SK-N-SH (cell line): ENCODE results near the gene CHCHD3. TPM values are rescaled to one million over a fixed set of nuclear protein-coding genes. Genes with fewer than 3 reads are reported as not detected.

Source experiments
- CTCF ChIA-PET: fragments of 300-600, 350-600 bp; formaldehyde crosslinking; extraction: SDS; loops from one replicate; lab custom pipeline; 2021; lab: Yijun Ruan, JAX
- POLR2A ChIA-PET: fragments of 350-600 bp; sonication (Branson Sonifier 250); formaldehyde crosslinking; extraction: SDS; loops from one replicate; lab custom pipeline; 2020; ENCODE audit warnings: antibody characterized with exemption, inconsistent platforms; lab: Yijun Ruan, JAX
- DNase-seq: peaks from one replicate; pipeline ENCODE4 v3.0.0; 2012
- H2AFZ ChIP-seq: fragments of 200-600 bp; sonication (generic); 2 replicates; pipeline ENCODE4 v1.8.1; 2016; ENCODE audit warnings: antibody characterized with exemption, mild to moderate bottlenecking, low read depth
- H3F3A ChIP-seq: fragments of 200-600 bp; sonication (generic); replicated peaks from 2 replicates; pipeline ENCODE3; 2016; ENCODE audit warnings: antibody characterized with exemption, mild to moderate bottlenecking; ENCODE audit not compliant: insufficient read depth
- H3K27ac ChIP-seq, 2 experiments: fragments of 200-500 bp in 1 of 2; fragments of 200-600 bp in 1 of 2; sonication (Bioruptor generic) in 1 of 2; sonication (generic), shearing (Covaris generic) in 1 of 2; 2 replicates each; pipeline versions ENCODE4 v1.5.1 to v1.6.1; 2014 to 2016; ENCODE audit warnings: low read depth in 2 of 2, inconsistent platforms in 1 of 2, low read length in 1 of 2, mild to moderate bottlenecking in 1 of 2, mixed read lengths in 1 of 2
- H3K27me3 ChIP-seq: fragments of 200-600 bp; sonication (generic), shearing (Covaris generic); 2 replicates; pipeline ENCODE4 v1.6.1; 2016; ENCODE audit warnings: mixed run types; ENCODE audit not compliant: insufficient read depth
- H3K36me3 ChIP-seq, 2 experiments: fragments of 200-500 bp in 1 of 2; fragments of 200-600 bp in 1 of 2; sonication (Bioruptor generic) in 1 of 2; sonication (generic) in 1 of 2; replicated peaks in 1 of 2; 2 replicates each; pipeline versions ENCODE3 to v1.5.1; 2014 to 2016; ENCODE audit warnings: low read length in 1 of 2, mild to moderate bottlenecking in 1 of 2; ENCODE audit not compliant: insufficient read depth in 2 of 2, control insufficient read depth in 1 of 2
- H3K4me1 ChIP-seq, 2 experiments: fragments of 200-500 bp in 1 of 2; fragments of 200-600 bp in 1 of 2; sonication (Bioruptor generic) in 1 of 2; sonication (generic), shearing (Covaris generic) in 1 of 2; 2 replicates each; pipeline versions ENCODE4 v1.5.1 to v1.6.1; 2014 to 2016; ENCODE audit warnings: low read depth in 1 of 2, low read length in 1 of 2, mixed run types in 1 of 2; ENCODE audit not compliant: insufficient read depth in 2 of 2, control insufficient read depth in 1 of 2
- H3K4me2 ChIP-seq: fragments of 200-600 bp; sonication (generic), shearing (Covaris generic); 2 replicates; pipeline ENCODE4 v1.6.1; 2017; ENCODE audit warnings: mixed run types
- H3K4me3 ChIP-seq, 2 experiments: fragments of 200-500 bp in 1 of 2; fragments of 200-600 bp in 1 of 2; sonication (Bioruptor generic) in 1 of 2; sonication (generic), shearing (Covaris generic) in 1 of 2; 2 replicates each; pipeline versions ENCODE4 v1.5.1 to v1.8.1; 2014 to 2016; ENCODE audit warnings: low read depth in 2 of 2, inconsistent platforms in 1 of 2, low read length in 1 of 2, mild to moderate bottlenecking in 1 of 2, mixed read lengths in 1 of 2, moderate library complexity in 1 of 2
- H3K79me2 ChIP-seq: fragments of 200-600 bp; sonication (generic); 2 replicates; pipeline ENCODE4 v1.8.1; 2017; ENCODE audit warnings: mild to moderate bottlenecking; ENCODE audit not compliant: insufficient read depth
- H3K9ac ChIP-seq: fragments of 200-600 bp; sonication (generic); 2 replicates; pipeline ENCODE4 v1.6.1; 2017; ENCODE audit warnings: mixed run types
- H3K9me2 ChIP-seq: fragments of 200-600 bp; sonication (generic); 2 replicates; pipeline ENCODE4 v1.6.1; 2017; ENCODE audit warnings: mixed run types
- H3K9me3 ChIP-seq: fragments of 200-600 bp; sonication (generic); 2 replicates; pipeline ENCODE4 v1.6.1; 2017; ENCODE audit warnings: mixed run types, mild to moderate bottlenecking, moderate library complexity
- H4K20me1 ChIP-seq: fragments of 200-600 bp; sonication (generic); 2 replicates; pipeline ENCODE4 v1.6.1; 2017; ENCODE audit warnings: mild to moderate bottlenecking, mixed run types; ENCODE audit not compliant: insufficient read depth
- CHD2 ChIP-seq: fragments of 150-350 bp; IDR thresholded peaks from 2 replicates; pipeline ENCODE4 v1.6.1; 2018; ENCODE audit warnings: low read length; ENCODE audit not compliant: partially characterized antibody
- ELF1 ChIP-seq: IDR thresholded peaks from 2 replicates; pipeline ENCODE4 v1.4.0; 2012
- EP300 ChIP-seq, 2 experiments: IDR thresholded peaks; 2 replicates each; pipeline versions ENCODE4 v1.4.0 to v1.6.1; 2012; ENCODE audit warnings: borderline replicate concordance in 1 of 2, low read depth in 1 of 2, low read length in 1 of 2
- EZH2phosphoT487 ChIP-seq: fragments of 200-600 bp; sonication (generic); IDR thresholded peaks from 2 replicates; pipeline ENCODE4 v1.6.1; 2017; ENCODE audit warnings: low read depth, mixed run types, mild to moderate bottlenecking, antibody characterized with exemption, moderate library complexity, borderline replicate concordance
- FOSL2 ChIP-seq: IDR thresholded peaks from 2 replicates; pipeline ENCODE4 v1.4.0; 2012; ENCODE audit warnings: low read depth, mild to moderate bottlenecking, moderate library complexity, borderline replicate concordance
- FOXJ3 ChIP-seq: sonication (generic); formaldehyde crosslinking; IDR thresholded peaks from 2 replicates; pipeline ENCODE4 v1.5.1; 2020; ENCODE audit warnings: mild to moderate bottlenecking, missing genetic modification reagents
- GABPA ChIP-seq: IDR thresholded peaks from 2 replicates; pipeline ENCODE4 v1.4.0; 2012; ENCODE audit warnings: low read depth, mild to moderate bottlenecking
- GATA2 ChIP-seq: sonication (generic); formaldehyde crosslinking; IDR thresholded peaks from 2 replicates; pipeline ENCODE4 v1.5.0; 2020; ENCODE audit warnings: mild to moderate bottlenecking, missing genetic modification reagents
- IRF3 ChIP-seq: fragments of 150-350 bp; IDR thresholded peaks from 2 replicates; pipeline ENCODE4 v1.6.1; 2016; ENCODE audit warnings: mild to moderate bottlenecking, low read depth, low read length
- MEF2A ChIP-seq: IDR thresholded peaks from 2 replicates; pipeline ENCODE4 v1.4.0; 2012; ENCODE audit warnings: low read depth, borderline replicate concordance
- MXI1 ChIP-seq: IDR thresholded peaks from 2 replicates; pipeline ENCODE4 v1.6.1; 2012; ENCODE audit warnings: mild to moderate bottlenecking, low read depth, low read length, improper control_type of control experiment
- NFIC ChIP-seq: IDR thresholded peaks from 2 replicates; pipeline ENCODE4 v1.4.0; 2012; ENCODE audit warnings: borderline replicate concordance
- NRF1 ChIP-seq: IDR thresholded peaks from 2 replicates; pipeline ENCODE4 v1.6.1; 2012; ENCODE audit warnings: low read depth, mild to moderate bottlenecking, low read length
- REST ChIP-seq: IDR thresholded peaks from 2 replicates; pipeline ENCODE4 v1.6.1; 2012; ENCODE audit warnings: mild to moderate bottlenecking, low read depth, low read length, moderate library complexity
- SIN3A ChIP-seq: IDR thresholded peaks from 2 replicates; pipeline ENCODE4 v1.6.1; 2012; ENCODE audit warnings: low read depth, mild to moderate bottlenecking, low read length, moderate library complexity, borderline replicate concordance
- SMC3 ChIP-seq: IDR thresholded peaks from 2 replicates; pipeline ENCODE4 v1.6.1; 2012; ENCODE audit warnings: low read depth, low read length, improper control_type of control experiment
- TCF12 ChIP-seq: IDR thresholded peaks from 2 replicates; pipeline ENCODE4 v1.4.0; 2012
- TEAD4 ChIP-seq: IDR thresholded peaks from 2 replicates; pipeline ENCODE4 v1.4.0; 2012; ENCODE audit warnings: mild to moderate bottlenecking, borderline replicate concordance; ENCODE audit not compliant: insufficient read depth
- YY1 ChIP-seq: IDR thresholded peaks from 2 replicates; pipeline ENCODE4 v1.4.0; 2012; ENCODE audit warnings: low read depth, mild to moderate bottlenecking
- WGBS: methylation state at CpG from one replicate; pipeline ENCODE4 v1.1.6; 2017; ENCODE audit warnings: low lambda C conversion rate; 5-methylcytosine and 5-hydroxymethylcytosine counted together
- polyA plus RNA-seq, 3 experiments: library from polyadenylated mRNA; depleted of rRNA; stranded (reverse); fragments of >200 nt; gene quantifications; 2 replicates each; pipeline ENCODE4 v1.2.3, GENCODE V29; 2012

Gene CHCHD3
- polyA plus RNA-seq, 1 of the 3 experiments (the other 2 are of a cell fraction) = 97.1 TPM

- TF ChIP-seq SMC3 (no peak), FOSL2 (no peak)
- TF ChIP-seq, all 33 proteins: peak for 0
- H3K36me3 ChIP-seq = no peaks in the 10 kb centered on the region
- no peak overlapping the region for H3K27ac ChIP-seq
- H3K4me1 ChIP-seq = no peaks in the 10 kb centered on the region
- no peak for DNase-seq
- ChIA-PET CTCF (interaction anchor here (0.8 to 2.2 kb wide), 3 partner anchors 10 to 79 kb away, joined by 3 to 5 read pairs (median 4); no protein-coding TSS in a partner anchor), POLR2A (no interaction called here)
- no peaks in the 10 kb centered on the region for H3F3A ChIP-seq
- H3K9me3 ChIP-seq = peaks cover 4% of the 10 kb centered on the region; the same call in 1 of the 2 replicates
- no peaks in the 10 kb centered on the region for H3K9me2 ChIP-seq
- no peak overlapping the region for H3K4me3 ChIP-seq
- H2AFZ ChIP-seq = no peak overlapping the region
- WGBS = 17% methylated on average over 3 of the region's 3 CpGs
- H3K79me2 ChIP-seq = no peaks in the 10 kb centered on the region
- H4K20me1 ChIP-seq = no peaks in the 10 kb centered on the region
- H3K27me3 ChIP-seq = peaks cover 5% of the 10 kb centered on the region; the same call in 1 of the 2 replicates
- H3K4me2 ChIP-seq = no peak overlapping the region
- no peak overlapping the region for H3K9ac ChIP-seq
Observed at GRCh38 chr7:133112335-133112734, 30.4 kb upstream of the CHCHD3 start.

- H3K4me1 ChIP-seq = no peaks in the 10 kb centered on the region
- H3K27ac ChIP-seq = no peak overlapping the region
- no peaks in the 10 kb centered on the region for H4K20me1 ChIP-seq
- no peak overlapping the region for H3K4me3 ChIP-seq
- ChIA-PET CTCF (interaction anchor here (0.6 kb wide), 1 partner anchor 8 kb away, joined by 3 read pairs; no protein-coding TSS in a partner anchor), POLR2A (no interaction called here)
- H3K9me2 ChIP-seq = no peaks in the 10 kb centered on the region
- H3K36me3 ChIP-seq = no peaks in the 10 kb centered on the region
- no peak overlapping the region for H2AFZ ChIP-seq
- H3K27me3 ChIP-seq = no peaks in the 10 kb centered on the region; the same call in 1 of the 2 replicates
- H3K9ac ChIP-seq = no peak overlapping the region
- TF ChIP-seq FOXJ3 (CRISPR knock-in tag) (no peak), EZH2phosphoT487 (no peak), GATA2 (CRISPR knock-in tag) (no peak)
- H3F3A ChIP-seq = no peaks in the 10 kb centered on the region
- DNase-seq = no peak
- H3K4me2 ChIP-seq = no peak overlapping the region
- H3K9me3 ChIP-seq = peaks cover 4% of the 10 kb centered on the region; the same call in 1 of the 2 replicates
- 48% methylated on average over 4 of the region's 4 CpGs for WGBS
- H3K79me2 ChIP-seq = no peaks in the 10 kb centered on the region
Observed at GRCh38 chr7:133110312-133110711, 28.4 kb upstream of the CHCHD3 start.

- ChIA-PET POLR2A (no interaction called here), CTCF (no interaction called here)
- H3K27me3 ChIP-seq = no peaks in the 10 kb centered on the region; the same call in 1 of the 2 replicates
- H3K79me2 ChIP-seq = no peaks in the 10 kb centered on the region
- H3K27ac ChIP-seq = no peak overlapping the region
- no peak overlapping the region for H3K9ac ChIP-seq
- no peak overlapping the region for H3K4me3 ChIP-seq
- no peak for DNase-seq
- H3K36me3 ChIP-seq = no peaks in the 10 kb centered on the region
- H2AFZ ChIP-seq = no peak overlapping the region
- H3K4me2 ChIP-seq = no peak overlapping the region
- H3K9me3 ChIP-seq = peaks cover 4% of the 10 kb centered on the region; the same call in 1 of the 2 replicates
- TF ChIP-seq MXI1 (no peak), REST (no peak), SIN3A (no peak), NFIC (no peak), FOXJ3 (CRISPR knock-in tag) (no peak), MEF2A (no peak), EP300 (IDR thresholded peaks at IDR 0.05; ENCODE audit: borderline replicate concordance in 1 of 2, low read depth in 1 of 2, low read length in 1 of 2) (no peak), NRF1 (no peak), CHD2 (no peak), GATA2 (CRISPR knock-in tag) (no peak), ELF1 (no peak), IRF3 (no peak), YY1 (no peak), TEAD4 (no peak), TCF12 (no peak), EZH2phosphoT487 (no peak), GABPA (no peak)
- H4K20me1 ChIP-seq = no peaks in the 10 kb centered on the region
- no peaks in the 10 kb centered on the region for H3K4me1 ChIP-seq
- H3F3A ChIP-seq = no peaks in the 10 kb centered on the region
- H3K9me2 ChIP-seq = no peaks in the 10 kb centered on the region
Observed at GRCh38 chr7:133109816-133110215, 27.9 kb upstream of the CHCHD3 start.
